Measurements from ENCODE around the gene SMAD6.

SMAD6 gene

GRCh38 chr15:66777596-66778313 lies 75.7 kb downstream of the SMAD6 start:
- TF ChIP-seq, protein P1, sequence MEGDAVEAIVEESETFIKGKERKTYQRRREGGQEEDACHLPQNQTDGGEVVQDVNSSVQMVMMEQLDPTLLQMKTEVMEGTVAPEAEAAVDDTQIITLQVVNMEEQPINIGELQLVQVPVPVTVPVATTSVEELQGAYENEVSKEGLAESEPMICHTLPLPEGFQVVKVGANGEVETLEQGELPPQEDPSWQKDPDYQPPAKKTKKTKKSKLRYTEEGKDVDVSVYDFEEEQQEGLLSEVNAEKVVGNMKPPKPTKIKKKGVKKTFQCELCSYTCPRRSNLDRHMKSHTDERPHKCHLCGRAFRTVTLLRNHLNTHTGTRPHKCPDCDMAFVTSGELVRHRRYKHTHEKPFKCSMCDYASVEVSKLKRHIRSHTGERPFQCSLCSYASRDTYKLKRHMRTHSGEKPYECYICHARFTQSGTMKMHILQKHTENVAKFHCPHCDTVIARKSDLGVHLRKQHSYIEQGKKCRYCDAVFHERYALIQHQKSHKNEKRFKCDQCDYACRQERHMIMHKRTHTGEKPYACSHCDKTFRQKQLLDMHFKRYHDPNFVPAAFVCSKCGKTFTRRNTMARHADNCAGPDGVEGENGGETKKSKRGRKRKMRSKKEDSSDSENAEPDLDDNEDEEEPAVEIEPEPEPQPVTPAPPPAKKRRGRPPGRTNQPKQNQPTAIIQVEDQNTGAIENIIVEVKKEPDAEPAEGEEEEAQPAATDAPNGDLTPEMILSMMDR (IDR thresholded peaks at IDR 0.05; ENCODE audit: insufficient read depth, low read depth, low read length, missing control alignments): no peak
- no peak overlapping the region for H3K4me3 ChIP-seq (ENCODE audit: low read length)
- peak; percentile 29 for DNase-seq (ENCODE audit: low read depth)

DNA sequence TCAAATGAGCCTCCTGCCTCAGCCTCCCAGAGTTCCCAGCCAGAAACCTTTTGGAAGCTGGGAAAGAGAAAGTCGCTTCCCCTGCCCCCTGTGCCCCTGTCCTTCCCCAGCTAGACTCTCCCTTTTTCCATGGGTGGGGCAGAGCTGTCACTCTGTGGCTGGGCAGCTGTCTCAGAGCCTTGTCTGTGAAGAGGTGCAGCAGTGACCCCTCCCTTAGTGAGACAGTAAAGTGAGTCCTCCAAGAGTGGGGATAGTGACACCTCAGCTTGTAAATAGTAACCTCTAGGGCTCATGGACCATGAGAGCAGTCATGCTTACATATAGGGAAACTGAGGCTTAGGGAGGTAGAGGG lies 76.3 kb downstream of the SMAD6 start:
- H3K4me3 ChIP-seq (ENCODE audit: low read length): no peak overlapping the region
- TF ChIP-seq, protein P1 (IDR thresholded peaks at IDR 0.05; ENCODE audit: insufficient read depth, low read depth, low read length, missing control alignments): no peak

DNA sequence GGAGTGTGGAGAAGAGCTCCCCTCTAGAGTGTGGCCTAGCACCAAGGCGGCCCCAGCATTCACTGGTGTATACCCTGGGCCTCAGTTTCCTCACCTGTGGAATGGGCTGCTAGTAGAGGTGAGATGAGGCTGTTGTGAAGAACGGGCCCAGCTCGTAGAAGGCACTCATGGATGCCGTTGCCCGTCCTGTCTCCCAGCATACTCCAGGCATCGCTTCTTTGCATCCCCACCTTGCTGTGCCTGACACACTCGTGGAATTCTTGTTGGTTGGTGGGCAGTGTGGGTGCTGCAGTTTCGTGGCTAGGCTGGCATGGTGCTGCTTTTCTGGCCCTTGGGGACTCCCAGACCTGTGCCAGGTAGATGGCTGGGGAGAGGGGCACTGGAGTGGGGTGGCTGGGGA lies 76.7 kb downstream of the SMAD6 start:
- TF ChIP-seq, protein P1 (IDR thresholded peaks at IDR 0.05; ENCODE audit: insufficient read depth, low read depth, low read length, missing control alignments): no peak
- no peak for DNase-seq (ENCODE audit: low read depth)
- no peak overlapping the region for H3K4me3 ChIP-seq (ENCODE audit: low read length)

More for the DNA sequence above, 76.3 kb downstream of the SMAD6 start:
- no peak for DNase-seq (ENCODE audit: low read depth)

- TF ChIP-seq, protein P1 (IDR thresholded peaks at IDR 0.05; ENCODE audit: insufficient read depth, low read depth, low read length, missing control alignments): no peak
- no peak overlapping the region for H3K4me3 ChIP-seq (ENCODE audit: low read length)
- DNase-seq (ENCODE audit: low read depth): no peak
These were observed 77.4 kb downstream of the SMAD6 start for GRCh38 chr15:66779331-66780009.

DNA sequence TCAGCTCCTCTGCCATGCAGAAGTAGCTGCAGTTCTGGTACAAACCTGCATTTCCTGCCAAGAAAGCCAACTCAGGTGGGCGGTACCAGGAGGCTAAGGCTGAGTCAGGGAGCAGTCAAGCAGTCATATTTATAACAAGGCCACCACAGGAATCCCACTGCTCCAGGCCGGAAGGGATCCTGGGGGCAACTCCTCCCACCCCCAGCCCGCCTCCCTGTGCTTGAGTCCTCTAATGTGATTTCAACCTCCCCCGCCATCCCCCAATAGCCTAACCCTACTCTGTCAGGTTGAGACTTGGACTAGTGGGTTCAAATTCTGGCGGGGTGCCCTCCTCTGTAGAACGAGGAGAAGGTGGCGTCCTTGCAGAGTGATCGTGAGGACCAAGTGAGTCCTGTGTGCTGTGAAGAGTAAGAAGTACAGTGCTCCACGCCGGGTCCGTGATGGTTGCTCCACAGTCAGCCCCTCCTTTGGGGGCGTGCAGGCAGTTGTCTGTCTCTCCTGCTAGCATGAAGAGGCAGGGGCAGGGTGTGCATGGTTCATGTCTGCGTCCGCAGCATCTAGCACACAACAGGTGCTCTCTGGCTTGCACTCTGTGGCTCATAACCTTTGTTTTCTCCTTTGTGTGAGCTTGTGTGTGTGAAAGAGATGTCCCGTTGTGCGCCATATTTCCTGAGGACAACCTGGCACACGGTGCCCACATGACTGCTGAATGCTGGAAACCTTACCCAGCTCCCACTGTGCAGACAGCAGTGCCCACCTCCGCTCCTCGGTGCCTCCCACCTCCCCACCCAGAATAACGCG lies 78.3 kb downstream of the SMAD6 start:
- H3K4me3 ChIP-seq (ENCODE audit: low read length): no peak overlapping the region
- TF ChIP-seq, protein P1 (IDR thresholded peaks at IDR 0.05; ENCODE audit: insufficient read depth, low read depth, low read length, missing control alignments): no peak

GRCh38 chr15:66780973-66781718 lies 79.1 kb downstream of the SMAD6 start:
- no peak for DNase-seq (ENCODE audit: low read depth)
- TF ChIP-seq, protein P1 (IDR thresholded peaks at IDR 0.05; ENCODE audit: insufficient read depth, low read depth, low read length, missing control alignments): no peak
- no peak overlapping the region for H3K4me3 ChIP-seq (ENCODE audit: low read length)

More for the DNA sequence above, 78.3 kb downstream of the SMAD6 start:
- peak; percentile 82 for DNase-seq (ENCODE audit: low read depth)
